Stimulated activated CD4-positive, alpha-beta T cell treated with anti-CD3 and anti-CD28 coated beads, TNF-alpha, amount 100 ng/mL, for 24 hours (primary cell): ENCODE data around the gene UBE2V1.
"Not testable (repeated sequence)": the region's sequence is repeated elsewhere in the genome, so short reads cannot be mapped to it uniquely, and the experiment has no call there.

Experiments
- DNase-seq, 3 experiments: peaks; one replicate each; pipeline ENCODE4 v3.0.0-alpha.2; 2020; ENCODE audit warnings: low read depth in 3 of 3

UBE2V1 gene

GRCh38 chr20:50095476-50096078 lies 17.4 kb downstream of the UBE2V1 start:
- DNase-seq = no peak

GRCh38 chr20:50094522-50094921 lies 18.4 kb downstream of the UBE2V1 start:
- DNase-seq = no peak

- no peak for DNase-seq
These were observed 19.7 kb downstream of the UBE2V1 start for GRCh38 chr20:50093240-50093639.

- DNase-seq = no peak
These were observed 20.5 kb downstream of the UBE2V1 start for GRCh38 chr20:50092436-50092835.

GRCh38 chr20:50089787-50090177 lies 23.2 kb downstream of the UBE2V1 start:
- no peak for DNase-seq

GRCh38 chr20:50089140-50089786 lies 23.7 kb downstream of the UBE2V1 start:
- DNase-seq = no peak

- no peak for DNase-seq
These were observed 24.9 kb downstream of the UBE2V1 start for GRCh38 chr20:50088022-50088421.

- DNase-seq = peak in 1 of 3 experiments; percentile 13
These were observed 27.2 kb downstream of the UBE2V1 start for GRCh38 chr20:50085481-50086365.

- no peak for DNase-seq
These were observed 27.8 kb downstream of the UBE2V1 start for GRCh38 chr20:50085146-50085480.

- DNase-seq = no peak
These were observed 29.9 kb downstream of the UBE2V1 start for GRCh38 chr20:50083034-50083433.

- DNase-seq = not testable (repeated sequence)
These were observed 30.9 kb downstream of the UBE2V1 start for GRCh38 chr20:50082056-50082455.

GRCh38 chr20:50077818-50078601 lies 34.9 kb downstream of the UBE2V1 start:
- no peak for DNase-seq

GRCh38 chr20:50073500-50073899 lies 39.5 kb downstream of the UBE2V1 start:
- DNase-seq = no peak

GRCh38 chr20:50071039-50071888 lies 41.7 kb downstream of the UBE2V1 start:
- DNase-seq = peak; percentile 88 to 90 (median 89)

GRCh38 chr20:50070361-50070760 lies 42.6 kb downstream of the UBE2V1 start:
- DNase-seq = no peak

- no peak for DNase-seq
These were observed 44.8 kb downstream of the UBE2V1 start for GRCh38 chr20:50068041-50068651.

- DNase-seq = no peak
These were observed 45.5 kb downstream of the UBE2V1 start for GRCh38 chr20:50067461-50067860.

- DNase-seq = no peak
These were observed 45.9 kb downstream of the UBE2V1 start for GRCh38 chr20:50067018-50067417.

GRCh38 chr20:50066161-50066834 lies 46.7 kb downstream of the UBE2V1 start:
- DNase-seq = no peak

- DNase-seq = no peak
These were observed 47.7 kb downstream of the UBE2V1 start for GRCh38 chr20:50065325-50065615.
